GM21786 (cell line): ENCODE data around the gene G3BP1.
"Not testable (repeated sequence)": the region's sequence is repeated elsewhere in the genome, so short reads cannot be mapped to it uniquely, and the experiment has no call there.

ENCODE experiments used
- ATAC-seq: cut with Tn5 transposase; IDR thresholded peaks from one replicate; pipeline ENCODE4 v1.9.1; 2021; ENCODE audit not compliant: unreplicated experiment

Gene G3BP1

GRCh38 chr5:151751593-151751992 lies 20.2 kb upstream of the G3BP1 start:
- no peak for ATAC-seq

DNA sequence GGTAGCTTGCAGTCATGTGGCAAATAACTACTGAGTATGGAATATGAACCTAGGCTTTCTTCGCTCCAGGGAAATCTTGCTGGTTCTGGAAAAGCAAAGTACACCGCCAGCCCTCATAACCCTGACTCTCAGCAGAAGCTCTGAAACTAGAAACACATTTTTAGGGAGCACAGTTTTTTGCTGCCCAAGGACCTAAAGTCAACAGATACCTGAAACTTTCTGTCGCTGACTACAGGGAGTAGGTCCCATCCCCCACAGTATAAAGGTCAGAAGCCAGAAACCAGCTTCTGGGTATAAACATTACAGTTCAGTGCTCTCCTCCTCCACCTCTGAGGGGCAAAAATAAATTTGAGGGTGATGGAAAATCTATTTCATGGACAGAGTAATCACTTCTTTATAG lies 16.4 kb upstream of the G3BP1 start:
- ATAC-seq, result no peak

GRCh38 chr5:151757233-151758140 lies 14.3 kb upstream of the G3BP1 start:
- ATAC-seq, result no peak

DNA sequence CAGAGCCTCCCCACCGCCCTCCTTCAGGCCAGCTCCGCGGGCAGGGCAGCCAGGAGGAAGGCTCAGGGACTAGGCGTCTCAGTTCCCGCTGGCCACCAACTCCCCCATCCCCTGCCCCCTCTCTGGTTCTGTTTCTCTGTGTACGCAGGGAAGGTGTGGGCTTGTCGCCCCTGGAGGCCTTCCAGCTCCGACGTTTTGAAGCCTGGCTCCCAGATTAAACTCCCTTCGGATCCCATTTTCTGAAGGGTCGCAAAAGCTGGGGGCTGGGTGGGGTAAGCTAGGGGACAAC lies 13.7 kb upstream of the G3BP1 start:
- peak; percentile 8 for ATAC-seq

DNA sequence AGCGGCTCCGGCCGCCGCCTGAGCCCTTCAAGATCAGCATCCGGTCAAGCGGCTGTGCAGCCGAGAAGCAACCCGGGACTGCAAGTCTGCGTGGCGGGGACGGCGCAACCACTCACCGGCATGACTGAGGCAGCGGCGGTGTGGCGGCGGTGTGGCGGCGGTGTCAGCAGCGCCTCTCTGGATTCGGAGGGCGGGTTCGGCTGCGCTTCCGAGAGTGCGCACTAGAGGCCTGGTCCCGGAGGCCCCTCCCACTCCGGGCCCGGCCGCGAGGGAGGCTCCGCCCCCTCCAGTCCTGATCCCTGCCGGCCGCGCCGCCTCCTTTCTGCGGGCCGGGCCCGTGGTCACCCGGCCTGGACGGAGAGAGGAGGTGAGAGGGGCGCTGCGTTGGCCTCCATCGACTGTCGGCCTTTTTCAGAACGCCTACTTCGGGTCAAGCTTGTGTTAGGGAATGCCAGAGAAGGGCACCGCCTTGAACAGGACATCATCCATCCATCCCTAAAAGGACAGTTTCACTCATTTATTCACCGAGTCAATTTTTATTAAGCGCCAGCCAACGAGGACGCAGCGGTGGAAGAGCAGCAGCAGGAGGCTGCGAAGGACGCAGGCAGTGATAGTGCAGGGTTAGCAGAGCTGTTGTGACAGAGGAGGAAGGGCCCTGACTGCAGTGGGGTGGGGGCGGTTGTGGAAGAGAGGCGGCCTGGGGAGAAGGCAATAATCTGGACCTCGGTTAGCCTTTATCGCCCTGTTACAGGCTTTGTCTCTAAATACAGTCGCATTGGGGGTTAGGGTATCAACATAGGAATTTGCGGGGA lies 13.1 kb upstream of the G3BP1 start, which contains the start of gene ATOX1:
TSS of gene ATOX1 (minus strand) at position 202 of the 812 bp plus-strand sequence. CDS start at position 122, 80 bp downstream.
- ATAC-seq, result peak; percentile 94

DNA sequence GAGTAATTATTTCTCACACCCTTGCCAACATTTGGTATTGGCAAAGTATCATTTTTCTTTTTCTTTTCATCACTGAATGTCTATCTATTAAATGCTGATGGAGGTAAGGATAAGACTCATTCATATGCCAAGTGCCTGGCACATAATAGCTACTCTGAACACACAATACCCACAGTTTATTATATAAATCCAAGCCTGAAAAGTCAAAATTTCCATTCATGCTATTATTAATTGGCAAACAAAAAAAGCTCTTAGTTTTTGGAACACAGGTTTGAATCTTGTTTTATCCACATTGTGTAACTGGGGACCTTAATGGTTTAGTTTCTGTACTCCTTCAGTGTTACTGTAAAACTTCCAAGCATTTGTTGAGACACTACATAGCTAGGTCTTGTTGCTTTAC lies 7.0 kb upstream of the G3BP1 start:
- no peak for ATAC-seq

DNA sequence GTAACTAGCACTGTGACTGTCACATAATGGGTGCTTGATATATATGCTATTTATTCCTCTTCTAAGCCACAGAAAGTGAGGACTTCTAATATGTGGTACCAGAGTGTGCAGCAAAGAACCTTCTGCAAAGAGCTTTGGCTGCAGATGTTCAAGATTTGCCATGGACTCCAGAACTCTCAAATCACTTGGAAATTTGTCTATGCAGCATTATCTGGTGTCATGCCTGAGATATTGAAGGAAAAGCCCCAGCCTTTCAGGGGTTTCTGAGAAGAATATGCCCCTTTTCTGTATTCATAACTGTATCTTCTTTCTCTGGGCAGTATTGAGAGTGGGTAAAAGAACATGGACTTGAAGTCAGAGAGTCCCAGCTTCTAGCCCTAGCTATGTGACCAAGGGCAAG lies 4.8 kb upstream of the G3BP1 start:
- no peak for ATAC-seq

DNA sequence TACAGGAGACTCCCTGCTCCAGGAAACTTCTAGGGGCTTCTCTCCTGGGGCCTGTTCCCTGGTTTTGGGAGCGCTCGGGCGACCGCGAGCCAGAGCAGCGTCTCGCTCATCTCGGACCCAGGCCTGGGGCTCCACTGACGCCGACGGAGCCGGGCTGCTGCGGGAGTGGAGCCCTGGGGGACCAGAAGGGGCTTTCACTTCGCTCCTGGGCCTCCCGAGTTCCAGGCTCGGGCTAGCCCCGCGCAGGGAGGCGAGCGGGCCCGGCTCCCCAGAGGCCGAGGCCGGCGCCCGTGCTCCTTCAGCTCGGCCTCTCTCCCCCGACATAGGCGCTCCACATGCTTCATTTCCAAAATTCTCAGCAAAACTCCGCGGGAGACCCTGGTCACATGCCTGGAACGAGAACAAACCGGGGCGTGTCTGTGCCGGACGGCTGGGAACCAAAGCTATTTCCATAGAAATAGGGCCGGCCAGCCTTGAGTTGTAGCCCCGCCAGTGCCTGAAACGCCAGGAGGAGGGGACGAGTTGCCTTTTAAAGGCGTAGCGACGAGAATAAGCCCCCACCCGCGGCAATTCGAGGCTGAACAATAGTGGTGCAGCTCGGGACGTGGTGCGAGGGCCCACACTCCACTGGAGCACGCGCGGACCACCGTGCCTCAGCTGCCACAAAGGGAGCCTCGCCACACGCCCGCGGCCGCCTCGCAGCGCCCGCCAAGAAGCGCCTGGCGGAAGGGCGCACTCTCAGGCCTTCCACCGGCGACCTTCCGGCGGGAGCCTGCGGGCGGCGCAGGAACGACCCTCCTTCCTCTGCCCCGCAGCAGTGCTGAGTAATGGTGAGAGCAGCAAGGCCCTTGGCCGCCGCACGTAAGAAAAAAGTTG lies 1.1 kb upstream of the G3BP1 start:
- peak; percentile 14 for ATAC-seq

GRCh38 chr5:151772029-151772845 lies 483 bp downstream of the G3BP1 start:
- ATAC-seq, result no peak

GRCh38 chr5:151772846-151773561 lies 1.2 kb downstream of the G3BP1 start:
- ATAC-seq, result no peak

DNA sequence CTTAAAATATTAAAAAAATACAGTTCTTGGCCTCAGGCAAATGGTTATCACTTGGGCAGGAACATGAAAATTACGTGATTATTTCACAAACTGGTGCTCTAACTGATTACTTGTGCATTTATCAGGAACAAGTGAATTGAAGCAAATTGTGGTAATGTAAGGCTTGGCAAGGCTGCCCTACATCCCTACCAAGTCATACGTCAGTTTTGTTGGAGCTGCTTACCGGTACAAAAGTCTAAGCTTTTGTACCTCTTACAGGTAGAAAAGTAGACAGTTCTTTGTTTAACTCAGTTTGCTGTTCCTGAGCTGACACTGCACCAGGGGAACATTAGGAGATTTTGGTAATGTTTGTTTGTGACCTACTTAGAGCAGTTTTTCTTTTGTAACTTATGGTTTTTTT lies 2.2 kb downstream of the G3BP1 start:
- no peak for ATAC-seq

GRCh38 chr5:151775025-151775606 lies 3.4 kb downstream of the G3BP1 start:
- ATAC-seq, result no peak

- ATAC-seq, result peak; percentile 74
These were observed 7.9 kb downstream of the G3BP1 start for GRCh38 chr5:151779531-151780125.

GRCh38 chr5:151780348-151780747 lies 8.6 kb downstream of the G3BP1 start:
- no peak for ATAC-seq

DNA sequence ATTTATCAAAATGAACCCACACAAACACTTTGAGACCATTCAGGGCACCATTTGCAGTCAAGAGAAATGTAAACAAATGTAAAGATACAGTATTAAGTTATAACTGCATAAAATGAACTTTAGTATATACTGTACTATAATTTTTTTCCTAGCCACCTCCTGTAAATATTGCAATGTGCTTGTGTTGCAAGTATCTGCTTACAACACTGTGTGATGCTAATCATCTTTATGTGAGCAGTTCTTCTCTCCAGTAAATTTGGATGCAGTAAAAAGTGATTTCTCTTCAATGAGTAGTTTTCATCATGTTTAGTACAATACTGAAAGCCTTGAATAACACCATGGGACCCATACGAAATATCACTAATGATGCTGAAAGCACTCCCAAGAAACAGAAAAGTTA lies 9.4 kb downstream of the G3BP1 start:
- ATAC-seq, result no peak

- ATAC-seq, result not testable (repeated sequence)
These were observed 11.9 kb downstream of the G3BP1 start for GRCh38 chr5:151783664-151784063.

- no peak for ATAC-seq
These were observed 12.4 kb downstream of the G3BP1 start for GRCh38 chr5:151784141-151784540.

- no peak for ATAC-seq
These were observed 14.7 kb downstream of the G3BP1 start for GRCh38 chr5:151786468-151786867.

DNA sequence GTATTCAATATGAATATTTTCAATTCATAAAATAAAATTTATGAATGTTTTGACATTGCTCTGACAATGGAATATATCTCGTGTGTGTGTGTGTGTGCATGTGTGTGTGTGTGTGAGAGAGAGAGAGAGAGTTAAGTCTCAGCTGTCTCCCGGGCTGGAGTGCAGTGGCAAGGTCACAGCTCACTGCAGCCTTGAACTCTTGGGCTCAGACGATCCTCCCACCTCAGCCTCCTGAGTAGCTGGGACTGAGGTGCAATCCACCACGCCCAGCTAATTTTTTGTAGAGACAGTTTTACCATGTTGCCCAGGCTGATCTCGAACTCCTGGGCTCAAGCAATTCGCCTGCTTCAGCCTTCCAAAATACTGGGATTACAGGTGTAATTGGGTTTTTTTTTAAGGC lies 16.1 kb downstream of the G3BP1 start:
- ATAC-seq, result no peak
